Body of pancreas (tissue), 4 donors: ENCODE measurements around the gene EDEM2.
"Not testable (repeated sequence)": the region's sequence is repeated elsewhere in the genome, so short reads cannot be mapped to it uniquely, and the experiment has no call there.

Source experiments
- POLR2A ChIP-seq, 3 donors: fragments of 450-650 bp; IDR thresholded peaks; one replicate each; pipeline ENCODE4 v1.6.1; 2016; ENCODE audit warnings: antibody characterized with exemption in 3 of 3, mild to moderate bottlenecking in 2 of 3
- TF ChIP-seq, protein P1 (sequence below), 7 experiments: fragments of 450-650 bp in 4 of 7; fragments of 200-600 bp in 3 of 7; sonication (generic) in 3 of 7; IDR thresholded peaks; one replicate each; pipeline ENCODE4 v1.5.1; 2016 to 2019; ENCODE audit warnings: antibody characterized with exemption in 7 of 7

- TF ChIP-seq, protein P1, sequence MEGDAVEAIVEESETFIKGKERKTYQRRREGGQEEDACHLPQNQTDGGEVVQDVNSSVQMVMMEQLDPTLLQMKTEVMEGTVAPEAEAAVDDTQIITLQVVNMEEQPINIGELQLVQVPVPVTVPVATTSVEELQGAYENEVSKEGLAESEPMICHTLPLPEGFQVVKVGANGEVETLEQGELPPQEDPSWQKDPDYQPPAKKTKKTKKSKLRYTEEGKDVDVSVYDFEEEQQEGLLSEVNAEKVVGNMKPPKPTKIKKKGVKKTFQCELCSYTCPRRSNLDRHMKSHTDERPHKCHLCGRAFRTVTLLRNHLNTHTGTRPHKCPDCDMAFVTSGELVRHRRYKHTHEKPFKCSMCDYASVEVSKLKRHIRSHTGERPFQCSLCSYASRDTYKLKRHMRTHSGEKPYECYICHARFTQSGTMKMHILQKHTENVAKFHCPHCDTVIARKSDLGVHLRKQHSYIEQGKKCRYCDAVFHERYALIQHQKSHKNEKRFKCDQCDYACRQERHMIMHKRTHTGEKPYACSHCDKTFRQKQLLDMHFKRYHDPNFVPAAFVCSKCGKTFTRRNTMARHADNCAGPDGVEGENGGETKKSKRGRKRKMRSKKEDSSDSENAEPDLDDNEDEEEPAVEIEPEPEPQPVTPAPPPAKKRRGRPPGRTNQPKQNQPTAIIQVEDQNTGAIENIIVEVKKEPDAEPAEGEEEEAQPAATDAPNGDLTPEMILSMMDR (IDR thresholded peaks at IDR 0.05): not testable (repeated sequence)
- TF ChIP-seq POLR2A (IDR thresholded peaks at IDR 0.05): not testable (repeated sequence)
Measured at GRCh38 chr20:35071436-35072153, 75.5 kb downstream of the EDEM2 start.
